ENCODE measurements around the gene SSC5D. TPM values are rescaled to one million over a fixed set of nuclear protein-coding genes. Genes with fewer than 3 reads are reported as not detected.
"Not testable (repeated sequence)": the region's sequence is repeated elsewhere in the genome, so short reads cannot be mapped to it uniquely, and the experiment has no call there.

Gene SSC5D
- total RNA-seq, 1 donor from 2014 or later = 3.7 TPM

DNA sequence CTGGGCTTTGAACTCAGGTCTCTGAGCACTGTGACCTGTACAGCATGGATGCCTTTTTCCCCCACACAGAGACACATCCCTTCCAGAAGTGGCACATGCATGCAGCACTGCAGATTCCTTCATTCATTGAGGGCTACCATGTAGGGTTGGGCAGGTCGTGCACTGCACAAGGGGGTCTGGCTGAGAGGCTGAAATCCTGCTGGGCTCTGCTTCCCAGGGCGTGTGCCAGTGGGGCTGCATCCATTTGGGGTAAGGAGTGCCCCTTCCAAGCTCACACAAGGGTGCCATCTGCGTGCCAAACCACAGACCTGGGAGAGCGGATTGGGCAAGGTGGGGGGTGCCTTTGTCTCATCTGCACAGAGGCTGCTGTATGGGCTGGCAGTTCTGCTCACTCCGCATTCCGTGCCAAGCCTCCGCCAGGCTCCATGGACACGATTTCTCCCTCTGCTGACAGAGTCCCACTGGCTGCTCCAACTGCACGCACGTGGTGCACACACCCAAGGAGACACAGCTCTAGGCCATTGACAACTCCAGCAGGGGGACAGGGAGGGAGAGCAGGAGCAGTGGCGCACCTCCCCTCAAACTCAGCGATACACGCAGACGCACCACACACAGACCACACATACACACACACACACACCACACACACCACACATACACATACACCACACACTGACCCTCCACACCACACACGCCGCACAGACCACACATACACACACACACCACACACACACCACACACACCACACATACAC, 40.6 kb upstream of the SSC5D start:
- Histone ChIP-seq H3K36me3 (no peaks in the 10 kb centered on the region), H3K27me3 (ENCODE audit: low read depth) (peaks cover 74% of the 10 kb centered on the region), H3K4me3 (no peak overlapping the region), H3K27ac (replicated peaks) (no peak overlapping the region), H3K4me1 (peaks cover 13% of the 10 kb centered on the region), H3K9me3 (replicated peaks) (no peaks in the 10 kb centered on the region)
- intact Hi-C loops (cut with micrococcal nuclease) = no loop called here
- DNase-seq = no peak
- TF ChIP-seq, protein P1, sequence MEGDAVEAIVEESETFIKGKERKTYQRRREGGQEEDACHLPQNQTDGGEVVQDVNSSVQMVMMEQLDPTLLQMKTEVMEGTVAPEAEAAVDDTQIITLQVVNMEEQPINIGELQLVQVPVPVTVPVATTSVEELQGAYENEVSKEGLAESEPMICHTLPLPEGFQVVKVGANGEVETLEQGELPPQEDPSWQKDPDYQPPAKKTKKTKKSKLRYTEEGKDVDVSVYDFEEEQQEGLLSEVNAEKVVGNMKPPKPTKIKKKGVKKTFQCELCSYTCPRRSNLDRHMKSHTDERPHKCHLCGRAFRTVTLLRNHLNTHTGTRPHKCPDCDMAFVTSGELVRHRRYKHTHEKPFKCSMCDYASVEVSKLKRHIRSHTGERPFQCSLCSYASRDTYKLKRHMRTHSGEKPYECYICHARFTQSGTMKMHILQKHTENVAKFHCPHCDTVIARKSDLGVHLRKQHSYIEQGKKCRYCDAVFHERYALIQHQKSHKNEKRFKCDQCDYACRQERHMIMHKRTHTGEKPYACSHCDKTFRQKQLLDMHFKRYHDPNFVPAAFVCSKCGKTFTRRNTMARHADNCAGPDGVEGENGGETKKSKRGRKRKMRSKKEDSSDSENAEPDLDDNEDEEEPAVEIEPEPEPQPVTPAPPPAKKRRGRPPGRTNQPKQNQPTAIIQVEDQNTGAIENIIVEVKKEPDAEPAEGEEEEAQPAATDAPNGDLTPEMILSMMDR (IDR thresholded peaks at IDR 0.05; ENCODE audit: borderline replicate concordance) = no peak

DNA sequence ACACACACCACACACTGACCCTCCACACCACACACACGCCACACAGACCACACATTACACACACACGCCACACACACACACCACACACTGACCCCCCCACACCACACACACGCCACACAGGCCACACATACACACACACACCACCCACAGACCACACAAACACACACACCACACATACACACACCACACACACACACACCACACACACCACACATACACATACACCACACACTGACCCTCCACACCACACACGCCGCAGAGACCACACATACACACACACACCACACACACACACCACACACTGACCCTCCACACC, 40.1 kb upstream of the SSC5D start:
- H3K4me3 ChIP-seq; H3K9me3 ChIP-seq (replicated peaks); DNase-seq; H3K27ac ChIP-seq (replicated peaks); H3K36me3 ChIP-seq; intact Hi-C loops (cut with micrococcal nuclease): not testable (repeated sequence)
- Histone ChIP-seq H3K27me3 (ENCODE audit: low read depth) (peaks cover 74% of the 10 kb centered on the region), H3K4me1 (peaks cover 13% of the 10 kb centered on the region)

DNA sequence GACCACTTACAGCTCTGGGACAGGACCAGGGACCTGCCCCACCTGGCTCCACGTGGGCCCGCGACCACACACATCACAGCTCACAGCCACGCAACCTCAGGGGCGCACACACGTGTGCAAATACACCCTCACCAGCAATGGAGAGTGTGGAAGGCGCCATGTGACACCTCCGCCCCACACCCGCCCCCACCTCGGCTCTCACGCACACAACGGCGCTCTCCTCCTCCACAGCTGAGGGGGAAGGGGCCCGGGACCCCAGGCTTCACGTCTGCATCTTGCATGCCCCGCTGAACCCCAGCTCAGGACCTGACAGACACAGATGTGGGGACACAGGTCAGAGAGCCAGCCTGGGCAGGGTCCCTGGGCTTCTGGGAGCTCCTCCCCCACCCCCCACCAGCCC, 38.8 kb upstream of the SSC5D start:
- Histone ChIP-seq H3K27me3 (ENCODE audit: low read depth) (peaks cover 65% of the 10 kb centered on the region), H3K27ac (replicated peaks) (no peak overlapping the region), H3K4me1 (peaks cover 13% of the 10 kb centered on the region), H3K36me3 (no peaks in the 10 kb centered on the region), H3K9me3 (replicated peaks) (no peaks in the 10 kb centered on the region), H3K4me3 (no peak overlapping the region)
- intact Hi-C loops (cut with micrococcal nuclease) = no loop called here
- TF ChIP-seq, protein P1 (IDR thresholded peaks at IDR 0.05; ENCODE audit: borderline replicate concordance) = no peak
- DNase-seq = no peak

DNA sequence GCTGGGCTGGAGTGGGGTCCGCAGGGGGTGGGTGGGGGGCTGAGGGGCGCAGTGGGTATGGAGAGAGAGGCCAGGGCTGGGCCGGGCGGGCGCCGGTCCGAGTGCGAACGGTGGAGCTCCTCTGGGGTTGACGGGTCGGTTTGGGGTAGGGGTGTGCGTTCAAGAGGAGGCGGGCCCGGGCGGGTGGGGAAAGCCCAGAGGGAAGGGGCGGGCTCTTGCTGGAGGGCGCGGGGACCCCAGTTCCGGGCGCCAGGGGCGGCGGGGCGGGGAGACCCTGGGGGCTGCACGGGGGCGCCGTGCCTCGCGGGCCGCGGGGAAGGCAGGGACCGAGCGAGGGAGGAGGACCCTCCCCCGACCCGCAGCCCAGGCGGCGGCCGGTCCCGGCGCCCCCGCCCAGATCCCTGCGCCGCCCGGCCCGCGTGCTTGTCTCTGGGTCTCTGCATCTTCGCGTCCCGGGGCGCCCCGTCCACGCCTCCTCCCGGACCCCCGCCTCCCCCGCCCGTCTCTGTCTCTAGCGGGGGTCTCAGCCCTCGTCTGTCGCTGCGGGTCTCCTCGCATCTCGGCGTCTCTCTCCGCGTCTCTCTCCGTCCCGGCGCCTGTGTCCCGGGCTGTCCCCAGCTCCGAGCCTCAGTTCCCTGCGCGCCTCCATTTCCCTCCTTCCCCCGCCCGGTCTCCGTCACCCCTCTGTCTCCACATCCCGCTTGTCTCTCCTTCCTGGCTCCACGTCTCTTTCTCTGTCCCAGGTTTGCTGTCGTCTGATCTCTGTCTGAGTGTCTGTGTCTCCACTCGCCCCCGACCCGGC, 36.9 kb upstream of the SSC5D start:
- H3K36me3 ChIP-seq = no peaks in the 10 kb centered on the region
- H3K4me3 ChIP-seq = peak overlapping the region; percentile 37
- no peak overlapping the region for H3K27ac ChIP-seq (replicated peaks)
- DNase-seq = no peak
- H3K4me1 ChIP-seq = peaks cover 13% of the 10 kb centered on the region
- H3K27me3 ChIP-seq (ENCODE audit: low read depth) = peaks cover 47% of the 10 kb centered on the region
- intact Hi-C loops (cut with micrococcal nuclease) = no loop called here
- no peaks in the 10 kb centered on the region for H3K9me3 ChIP-seq (replicated peaks)
- TF ChIP-seq, protein P1 (IDR thresholded peaks at IDR 0.05; ENCODE audit: borderline replicate concordance) = no peak

DNA sequence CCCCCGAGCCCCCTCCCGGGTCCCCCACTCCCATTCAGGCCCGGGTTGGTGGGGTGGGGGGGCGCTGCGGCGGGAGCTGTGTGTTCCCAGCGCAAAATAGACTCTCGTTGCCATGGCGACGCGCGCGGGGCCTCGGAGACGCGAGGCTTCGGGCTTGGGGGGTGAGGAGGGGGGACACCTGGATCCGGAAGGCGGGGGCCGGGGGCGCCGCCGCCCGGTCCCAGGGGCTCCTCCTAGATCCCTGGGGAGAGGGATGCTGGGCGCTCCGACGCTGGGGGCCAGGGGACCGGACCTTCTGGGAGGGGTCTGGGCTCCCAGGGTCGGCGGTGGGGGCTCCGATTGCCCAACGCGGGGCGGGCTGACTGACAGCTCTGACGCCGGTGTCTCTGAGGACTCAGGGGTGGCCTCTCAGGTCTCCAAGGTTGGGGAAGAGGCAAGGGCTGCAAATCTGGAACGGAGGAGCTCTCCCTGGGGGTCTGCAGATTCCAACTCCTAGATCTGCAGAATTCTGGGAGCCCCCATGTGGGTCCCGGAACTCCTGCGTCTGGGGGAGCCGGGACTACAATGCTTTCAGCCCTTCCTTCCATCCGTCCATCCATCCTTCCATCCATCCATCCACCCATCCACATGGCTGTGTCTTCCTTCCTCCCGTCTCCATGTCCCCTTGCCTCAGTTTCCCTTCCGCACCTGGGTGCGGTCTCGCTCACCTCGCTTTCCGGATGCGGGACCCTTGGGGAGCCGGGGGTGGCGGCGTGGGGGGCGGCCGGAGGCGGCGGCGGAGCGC, 36.1 kb upstream of the SSC5D start:
- Histone ChIP-seq H3K27me3 (ENCODE audit: low read depth) (peaks cover 39% of the 10 kb centered on the region), H3K36me3 (no peaks in the 10 kb centered on the region), H3K4me1 (peaks cover 13% of the 10 kb centered on the region), H3K4me3 (peak overlapping the region; percentile 37), H3K9me3 (replicated peaks) (no peaks in the 10 kb centered on the region), H3K27ac (replicated peaks) (no peak overlapping the region)
- DNase-seq = no peak
- intact Hi-C loops (cut with micrococcal nuclease) = no loop called here
- TF ChIP-seq, protein P1 (IDR thresholded peaks at IDR 0.05; ENCODE audit: borderline replicate concordance) = no peak
